OCI-LY3 (cell line): ENCODE data around the gene R3HDM1.
A peak's percentile ranks its signal among the peaks of the same experiment; 100 is the strongest.
"Not testable (repeated sequence)": the region's sequence is repeated elsewhere in the genome, so short reads cannot be mapped to it uniquely, and the experiment has no call there.

Experiments
- H2AFZ ChIP-seq: fragments of 200-600, 300-600 bp; shearing (Covaris generic); 2 replicates; pipeline ENCODE4 v1.6.0; 2014; ENCODE audit warnings: antibody characterized with exemption, low read depth, low read length
- H3K27ac ChIP-seq: fragments of 200-600, 300-600 bp; sonication (generic); 2 replicates; pipeline ENCODE4 v1.5.1; 2014; ENCODE audit warnings: mild to moderate bottlenecking, low read length, moderate library complexity, mixed read lengths
- H3K27me3 ChIP-seq: fragments of 200-600, 300-600 bp; sonication (generic); 2 replicates; pipeline ENCODE4 v1.6.1; 2014; ENCODE audit warnings: low read depth, low read length, mixed read lengths
- H3K36me3 ChIP-seq: fragments of 200-600, 300-600 bp; sonication (generic); replicated peaks from 2 replicates; pipeline ENCODE3; 2014; ENCODE audit warnings: low read depth, low read length, mixed read lengths
- H3K4me1 ChIP-seq: fragments of 300-600, 200-600 bp; sonication (generic); 2 replicates; pipeline ENCODE4 v1.6.1; 2014; ENCODE audit warnings: low read length, mixed read lengths
- H3K4me2 ChIP-seq: fragments of 200-600, 300-600 bp; sonication (generic); 2 replicates; pipeline ENCODE4 v1.6.1; 2014; ENCODE audit warnings: low read length, mixed read lengths
- H3K4me3 ChIP-seq: fragments of 300-600, 200-600 bp; sonication (generic); 2 replicates; pipeline ENCODE4 v1.5.1; 2014; ENCODE audit warnings: antibody characterized with exemption, mild to moderate bottlenecking, low read length, moderate library complexity
- H3K79me2 ChIP-seq: fragments of 300-600, 200-600 bp; shearing (Covaris generic); 2 replicates; pipeline ENCODE4 v1.6.1; 2014; ENCODE audit warnings: mild to moderate bottlenecking, low read length, mixed read lengths
- H3K9ac ChIP-seq: fragments of 300-600, 200-600 bp; shearing (Covaris generic); 2 replicates; pipeline ENCODE4 v1.6.0; 2014; ENCODE audit warnings: mild to moderate bottlenecking, low read length, moderate library complexity
- H3K9me3 ChIP-seq: fragments of 200-600, 300-600 bp; shearing (Covaris generic); 2 replicates; pipeline ENCODE4 v1.6.1; 2014; ENCODE audit warnings: low read length, mixed read lengths; ENCODE audit not compliant: insufficient read depth
- H4K20me1 ChIP-seq: fragments of 200-600, 300-600 bp; sonication (generic); 2 replicates; pipeline ENCODE4 v1.6.1; 2016; ENCODE audit warnings: low read length, mixed read lengths; ENCODE audit not compliant: insufficient read depth
- EZH2phosphoT487 ChIP-seq: fragments of 200-600 bp; shearing (Covaris generic); IDR thresholded peaks from 2 replicates; pipeline ENCODE4 v1.6.1; 2018; ENCODE audit warnings: antibody characterized with exemption, mixed run types, low read depth
- TF ChIP-seq, protein P1 (sequence below): fragments of 200-600, 300-600 bp; sonication (generic); IDR thresholded peaks from 2 replicates; pipeline ENCODE4 v1.5.1; 2014; ENCODE audit warnings: antibody characterized with exemption, low read length, low read depth

R3HDM1 gene

DNA sequence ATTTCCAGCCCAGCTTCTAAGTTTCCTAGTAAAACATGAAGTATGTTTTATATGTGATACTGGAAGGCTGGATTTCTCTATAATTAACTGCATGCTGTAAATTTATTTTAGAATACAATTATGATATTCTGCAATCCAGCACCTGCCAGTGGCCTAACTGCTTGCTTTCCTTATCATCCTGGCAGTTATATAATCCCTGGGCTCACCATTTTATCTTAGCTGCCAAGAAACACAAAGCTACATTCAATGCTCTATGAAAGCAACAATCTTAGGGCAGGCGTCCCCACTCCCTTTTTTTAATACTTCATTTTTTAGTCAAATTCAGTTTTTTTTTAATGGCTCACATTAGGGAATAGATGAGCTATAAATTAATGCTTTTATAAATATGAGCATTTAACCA is 172.0 kb downstream of the R3HDM1 start:
- Histone ChIP-seq H3K27ac (no peak overlapping the region), H3K9ac (no peak overlapping the region), H3K4me3 (no peak overlapping the region), H3K36me3 (no peaks in the 10 kb centered on the region), H3K9me3 (no peaks in the 10 kb centered on the region), H3K4me2 (no peak overlapping the region), H3K79me2 (no peaks in the 10 kb centered on the region), H4K20me1 (no peaks in the 10 kb centered on the region), H2AFZ (no peak overlapping the region), H3K4me1 (no peaks in the 10 kb centered on the region), H3K27me3 (no peaks in the 10 kb centered on the region)
- TF ChIP-seq, protein P1, sequence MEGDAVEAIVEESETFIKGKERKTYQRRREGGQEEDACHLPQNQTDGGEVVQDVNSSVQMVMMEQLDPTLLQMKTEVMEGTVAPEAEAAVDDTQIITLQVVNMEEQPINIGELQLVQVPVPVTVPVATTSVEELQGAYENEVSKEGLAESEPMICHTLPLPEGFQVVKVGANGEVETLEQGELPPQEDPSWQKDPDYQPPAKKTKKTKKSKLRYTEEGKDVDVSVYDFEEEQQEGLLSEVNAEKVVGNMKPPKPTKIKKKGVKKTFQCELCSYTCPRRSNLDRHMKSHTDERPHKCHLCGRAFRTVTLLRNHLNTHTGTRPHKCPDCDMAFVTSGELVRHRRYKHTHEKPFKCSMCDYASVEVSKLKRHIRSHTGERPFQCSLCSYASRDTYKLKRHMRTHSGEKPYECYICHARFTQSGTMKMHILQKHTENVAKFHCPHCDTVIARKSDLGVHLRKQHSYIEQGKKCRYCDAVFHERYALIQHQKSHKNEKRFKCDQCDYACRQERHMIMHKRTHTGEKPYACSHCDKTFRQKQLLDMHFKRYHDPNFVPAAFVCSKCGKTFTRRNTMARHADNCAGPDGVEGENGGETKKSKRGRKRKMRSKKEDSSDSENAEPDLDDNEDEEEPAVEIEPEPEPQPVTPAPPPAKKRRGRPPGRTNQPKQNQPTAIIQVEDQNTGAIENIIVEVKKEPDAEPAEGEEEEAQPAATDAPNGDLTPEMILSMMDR, result no peak
- TF ChIP-seq EZH2phosphoT487, result no peak

DNA sequence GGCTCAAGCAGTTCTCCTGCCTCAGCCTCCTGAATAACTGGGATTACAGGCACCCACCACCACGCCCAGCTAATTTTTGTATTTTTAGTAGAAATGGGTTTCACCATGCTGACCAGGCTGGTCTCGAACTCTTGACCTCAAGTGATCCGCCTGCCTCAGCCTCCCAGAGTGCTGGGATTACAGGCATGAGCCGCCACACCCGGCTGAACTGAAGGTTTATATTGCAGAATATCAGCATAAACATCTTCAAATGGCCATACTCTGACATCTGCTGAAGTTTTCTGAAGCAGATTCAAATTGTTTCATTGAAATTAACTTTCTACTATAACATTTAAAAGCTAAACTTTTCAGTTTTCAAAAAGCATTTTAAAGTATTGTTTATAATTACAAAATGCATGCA is 172.8 kb downstream of the R3HDM1 start:
- H2AFZ ChIP-seq, H3K27me3 ChIP-seq, H3K9me3 ChIP-seq, H4K20me1 ChIP-seq, H3K9ac ChIP-seq, H3K4me3 ChIP-seq, H3K4me1 ChIP-seq, H3K79me2 ChIP-seq, H3K4me2 ChIP-seq, H3K27ac ChIP-seq, H3K36me3 ChIP-seq: not testable (repeated sequence)

DNA sequence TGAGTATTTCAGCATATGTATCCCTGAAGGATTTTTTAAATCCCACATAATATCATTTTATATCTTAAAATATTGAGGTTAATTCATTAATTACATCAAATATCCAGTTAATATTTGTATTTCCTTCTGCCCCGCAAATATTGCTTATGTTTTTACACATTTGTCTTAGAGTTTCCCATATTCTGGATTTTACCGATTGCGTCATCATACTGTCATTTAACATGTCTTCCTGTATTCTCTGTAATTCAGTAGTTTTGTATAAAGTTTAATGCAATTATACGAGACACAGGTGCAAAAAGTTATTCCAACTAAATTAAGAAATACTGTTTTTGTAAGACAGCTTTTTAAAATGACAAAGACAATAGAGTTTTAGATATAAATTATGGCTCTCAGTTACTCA is 176.9 kb downstream of the R3HDM1 start:
- H3K9me3 ChIP-seq, result no peaks in the 10 kb centered on the region
- no peaks in the 10 kb centered on the region for H3K27me3 ChIP-seq
- no peak overlapping the region for H3K9ac ChIP-seq
- H3K36me3 ChIP-seq, result peaks cover 3% of the 10 kb centered on the region
- H3K27ac ChIP-seq, result no peak overlapping the region
- H3K4me3 ChIP-seq, result no peak overlapping the region
- TF ChIP-seq EZH2phosphoT487, result no peak
- TF ChIP-seq, protein P1, result no peak
- H4K20me1 ChIP-seq, result no peaks in the 10 kb centered on the region
- H3K4me2 ChIP-seq, result no peak overlapping the region
- peaks cover 7% of the 10 kb centered on the region for H3K4me1 ChIP-seq
- no peak overlapping the region for H2AFZ ChIP-seq
- no peaks in the 10 kb centered on the region for H3K79me2 ChIP-seq

DNA sequence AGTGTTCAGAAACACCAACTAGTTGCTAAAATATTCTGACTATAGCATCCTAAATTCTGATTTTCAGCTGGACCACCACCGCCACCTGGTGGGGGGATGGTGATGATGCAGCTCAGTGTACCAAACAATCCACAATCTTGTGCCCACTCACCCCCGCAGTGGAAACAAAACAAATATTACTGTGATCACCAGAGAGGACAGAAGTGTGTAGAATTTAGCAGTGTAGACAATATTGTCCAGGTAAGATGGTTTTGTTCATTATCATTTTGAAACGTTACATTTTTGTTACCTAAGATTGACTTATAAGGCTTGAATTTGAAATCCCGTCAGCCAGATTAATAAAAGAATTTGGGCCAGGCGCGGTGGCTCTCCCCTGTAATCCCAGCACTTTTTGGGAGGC is 178.7 kb downstream of the R3HDM1 start:
- Histone ChIP-seq H3K4me2 (no peak overlapping the region), H2AFZ (no peak overlapping the region), H3K27ac (no peak overlapping the region), H3K36me3 (peaks cover 3% of the 10 kb centered on the region), H3K27me3 (no peaks in the 10 kb centered on the region), H3K4me3 (no peak overlapping the region), H3K79me2 (no peaks in the 10 kb centered on the region), H4K20me1 (no peaks in the 10 kb centered on the region), H3K4me1 (peaks cover 7% of the 10 kb centered on the region), H3K9ac (no peak overlapping the region), H3K9me3 (no peaks in the 10 kb centered on the region)
- no peak for TF ChIP-seq EZH2phosphoT487
- TF ChIP-seq, protein P1, result peak; percentile 95

DNA sequence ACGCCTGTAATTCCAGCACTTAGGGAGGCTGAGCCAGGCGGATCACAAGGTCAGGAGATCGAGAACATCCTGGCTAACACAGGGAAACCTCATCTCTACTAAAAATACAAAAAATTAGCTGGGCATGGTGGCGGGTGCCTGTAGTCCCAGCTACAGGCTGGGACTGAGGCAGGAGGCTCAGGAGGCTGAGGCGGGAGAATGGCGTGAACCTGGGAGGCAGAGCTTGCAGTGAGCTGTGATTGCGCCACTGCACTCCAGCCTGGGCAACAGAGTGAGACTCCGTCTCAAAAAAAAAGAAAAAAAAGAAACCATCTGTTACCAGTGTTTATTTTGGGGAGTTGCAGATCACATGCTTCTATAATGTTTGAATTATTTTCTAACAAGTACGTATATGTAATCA is 183.8 kb downstream of the R3HDM1 start:
- H3K79me2 ChIP-seq, H3K4me3 ChIP-seq, H3K4me2 ChIP-seq, H3K4me1 ChIP-seq, H4K20me1 ChIP-seq, H3K27ac ChIP-seq, H3K27me3 ChIP-seq, H3K9ac ChIP-seq, H3K36me3 ChIP-seq, H2AFZ ChIP-seq, H3K9me3 ChIP-seq: not testable (repeated sequence)
